HG03066 (cell line): ENCODE data around the gene SNX27.
A peak's percentile ranks its signal among the peaks of the same experiment; 100 is the strongest.
"Not testable (repeated sequence)": the region's sequence is repeated elsewhere in the genome, so short reads cannot be mapped to it uniquely, and the experiment has no call there.

Experiments used
- ATAC-seq: cut with Tn5 transposase; IDR thresholded peaks from one replicate; pipeline ENCODE4 v1.9.1; 2021; ENCODE audit warnings: low read depth; ENCODE audit not compliant: unreplicated experiment

The SNX27 gene

GRCh38 chr1:151602550-151602949, 9.3 kb upstream of the SNX27 start:
- ATAC-seq = not testable (repeated sequence)

DNA sequence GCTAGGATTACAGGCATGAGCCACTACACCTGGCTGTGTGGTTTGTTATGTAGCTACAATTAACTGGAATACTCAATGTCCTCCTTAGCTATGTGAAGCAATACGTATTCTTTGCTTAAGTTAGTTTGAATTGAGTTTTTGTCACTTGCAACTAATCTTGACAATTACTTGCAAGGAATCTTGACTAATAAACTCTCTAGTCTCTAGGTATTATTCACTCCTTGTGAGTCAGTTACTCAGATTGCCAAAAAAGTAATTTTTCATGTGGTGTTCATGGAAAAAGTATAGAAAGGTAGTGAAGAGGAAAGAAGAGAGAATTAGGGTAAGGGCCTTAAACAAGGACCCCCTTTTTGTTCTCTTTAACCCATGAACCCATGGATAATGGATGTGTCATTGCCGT, 7.6 kb upstream of the SNX27 start:
- ATAC-seq = no peak

DNA sequence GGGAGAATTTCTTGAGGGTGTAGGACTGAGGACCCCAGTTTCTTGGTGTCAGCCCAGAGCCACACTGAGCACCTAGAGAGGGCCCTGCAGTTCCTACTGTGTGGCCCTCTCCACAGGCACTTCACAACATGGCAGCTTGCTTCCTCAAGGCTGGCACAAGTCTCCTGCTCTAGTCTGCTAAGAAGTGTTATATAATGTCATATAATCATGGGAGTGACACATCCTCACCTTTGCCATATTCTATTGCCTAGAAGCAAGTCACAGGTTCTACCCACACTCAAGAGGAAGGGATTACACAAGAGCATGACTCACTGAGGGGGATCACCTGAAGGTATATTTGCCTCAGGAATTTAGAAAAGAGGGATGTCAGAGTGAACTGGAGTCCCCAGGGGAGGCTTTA, 5.5 kb upstream of the SNX27 start:
- no peak for ATAC-seq

GRCh38 chr1:151606857-151607256, 5.0 kb upstream of the SNX27 start:
- ATAC-seq = no peak

- ATAC-seq = no peak
Observed at GRCh38 chr1:151610142-151610541, 1.7 kb upstream of the SNX27 start.

DNA sequence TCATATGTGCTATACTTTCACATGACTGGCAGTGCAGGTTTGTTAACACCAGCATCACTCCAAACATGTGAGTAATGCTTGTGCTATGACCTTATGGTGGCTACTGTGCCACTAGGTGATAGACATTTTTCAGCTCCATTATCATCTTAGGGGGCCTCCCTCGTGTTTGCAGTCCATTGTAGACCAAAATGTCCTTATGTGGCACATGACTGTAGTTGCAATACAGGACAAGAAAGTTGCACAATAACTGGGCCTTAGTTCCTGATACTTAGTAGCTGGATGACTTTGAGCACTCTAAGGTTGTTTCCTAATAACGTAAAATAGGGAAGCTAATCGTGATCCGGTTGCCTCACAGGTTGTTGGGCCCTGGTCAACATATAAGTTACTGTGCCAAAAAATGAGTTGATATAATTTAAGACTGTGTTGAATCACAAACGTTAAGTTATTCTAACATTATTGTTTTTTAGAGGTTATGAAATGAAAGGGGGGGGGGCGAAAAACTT, 511 bp upstream of the SNX27 start:
- ATAC-seq = no peak

DNA sequence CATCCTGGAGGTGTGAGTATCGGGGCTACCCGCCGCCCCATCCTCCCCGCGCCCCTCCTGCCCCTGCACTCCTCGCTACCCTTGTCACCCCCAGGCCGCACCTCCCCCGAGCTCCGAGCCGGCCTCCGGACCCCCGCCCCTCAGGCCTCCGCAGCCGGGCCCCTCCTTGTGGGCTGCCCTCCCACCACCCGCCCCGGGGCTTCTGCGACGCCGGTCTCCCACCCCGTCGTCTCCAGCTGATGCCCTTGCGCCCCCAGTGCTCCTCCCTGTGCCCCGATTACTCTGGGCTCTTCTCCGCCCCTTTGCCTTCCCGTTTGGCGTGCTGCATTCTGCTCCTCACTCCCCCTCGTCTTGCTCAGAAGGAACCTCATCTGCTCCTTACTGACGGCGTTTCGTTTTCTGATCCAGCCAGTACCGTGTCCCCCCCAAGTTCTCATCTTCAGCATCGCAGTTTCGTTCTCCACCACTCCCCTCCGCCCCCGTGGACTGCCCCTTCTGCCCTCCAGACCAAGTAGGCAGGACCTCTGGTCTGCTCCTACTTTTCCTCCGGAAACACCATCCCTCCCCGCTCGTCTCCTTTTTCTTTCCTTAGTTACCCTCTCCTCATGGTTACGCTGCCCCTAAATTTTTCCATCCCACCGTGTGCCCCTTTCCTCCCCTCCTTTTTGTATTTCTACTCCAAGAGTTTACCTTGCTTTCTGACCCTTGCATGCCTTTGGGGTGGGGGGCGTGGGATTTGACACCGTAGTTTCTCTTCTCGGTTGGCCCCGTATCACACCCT, 841 bp downstream of the SNX27 start:
- ATAC-seq = peak; percentile 18

DNA sequence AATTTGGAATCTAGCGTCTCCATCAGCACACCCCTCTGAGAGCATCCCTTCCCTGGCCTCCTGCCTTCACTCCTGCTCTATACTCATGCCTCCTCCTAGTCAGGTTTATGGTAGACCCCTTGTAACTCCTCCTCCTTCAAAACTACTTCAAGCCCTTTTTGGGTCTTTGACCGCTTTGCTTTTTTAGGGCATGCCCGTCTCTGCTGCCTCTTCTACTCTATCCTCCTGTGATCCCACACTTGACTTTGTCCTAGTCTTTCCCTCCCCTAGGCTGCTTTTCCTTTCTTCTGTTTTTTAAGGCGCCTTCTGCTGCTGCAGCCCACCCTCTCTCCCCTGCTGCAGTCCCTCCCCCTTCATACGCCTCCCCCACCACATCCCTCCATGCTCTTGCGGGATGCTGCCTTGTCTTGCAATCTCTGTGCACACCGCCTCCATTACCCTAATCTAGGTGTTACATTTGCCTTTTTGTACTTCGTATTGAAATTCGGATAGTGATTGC, 1.5 kb downstream of the SNX27 start:
- no peak for ATAC-seq

GRCh38 chr1:151615711-151616504, 4.1 kb downstream of the SNX27 start:
- no peak for ATAC-seq

GRCh38 chr1:151616505-151616849, 4.6 kb downstream of the SNX27 start:
- no peak for ATAC-seq

- ATAC-seq = no peak
Observed at GRCh38 chr1:151618003-151618402, 6.2 kb downstream of the SNX27 start.

DNA sequence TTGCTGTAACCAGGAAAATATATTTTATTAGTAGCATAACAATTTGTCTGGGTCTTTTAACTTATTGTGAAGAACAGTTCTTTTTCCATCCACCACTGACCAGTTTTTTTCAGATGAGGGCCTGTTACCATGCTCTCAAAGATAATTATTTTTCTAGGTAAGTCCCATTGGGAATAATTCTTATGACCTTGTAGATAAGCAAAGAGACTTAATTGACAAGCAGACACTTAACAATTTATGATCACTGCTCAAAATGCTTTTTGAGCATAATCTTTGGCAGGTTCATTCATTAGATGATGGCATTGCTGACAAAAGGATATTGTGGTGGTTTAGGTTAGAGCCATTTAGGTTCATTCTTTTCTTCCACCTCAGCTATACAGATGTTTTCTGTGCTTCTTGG, 6.6 kb downstream of the SNX27 start:
- ATAC-seq = no peak

DNA sequence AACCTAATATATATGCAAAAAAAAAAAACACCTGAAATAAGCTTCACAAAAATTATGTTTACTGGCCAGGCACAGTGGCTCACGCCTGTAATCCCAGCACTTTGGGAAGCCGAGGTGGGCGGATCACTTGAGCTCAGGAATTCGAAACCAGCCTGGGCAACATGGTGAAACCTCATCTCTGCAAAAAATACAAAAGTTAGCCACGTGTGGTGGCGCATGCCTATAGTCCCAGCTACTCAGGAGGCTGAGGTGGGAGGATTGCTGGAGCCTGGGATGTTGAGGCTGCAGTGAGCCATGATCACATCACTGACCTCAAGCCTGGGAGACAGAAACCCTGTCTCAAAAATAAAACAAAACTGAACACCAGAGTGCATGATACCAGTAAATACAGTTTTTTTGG, 7.1 kb downstream of the SNX27 start:
- ATAC-seq = not testable (repeated sequence)

- no peak for ATAC-seq
Observed at GRCh38 chr1:151619489-151620093, 7.7 kb downstream of the SNX27 start.

DNA sequence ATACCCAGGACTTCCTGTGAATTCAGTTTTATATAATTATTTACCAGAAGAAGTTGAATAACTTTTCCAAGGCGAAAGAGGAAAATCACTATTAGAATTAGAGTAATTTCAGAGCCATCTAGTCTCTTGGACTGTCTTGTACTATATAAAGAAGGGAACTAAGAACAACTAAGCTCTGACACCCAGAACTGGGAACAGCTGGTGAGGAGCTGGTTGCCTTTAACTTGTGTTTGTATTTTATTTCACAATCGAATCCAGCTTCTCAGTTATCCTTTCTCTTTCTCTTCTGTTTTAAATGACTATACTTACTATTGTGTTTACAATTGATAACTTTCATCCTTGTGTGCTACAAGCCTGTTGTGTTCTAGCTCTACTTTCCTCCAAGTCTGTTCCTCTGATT, 8.4 kb downstream of the SNX27 start:
- ATAC-seq = no peak

DNA sequence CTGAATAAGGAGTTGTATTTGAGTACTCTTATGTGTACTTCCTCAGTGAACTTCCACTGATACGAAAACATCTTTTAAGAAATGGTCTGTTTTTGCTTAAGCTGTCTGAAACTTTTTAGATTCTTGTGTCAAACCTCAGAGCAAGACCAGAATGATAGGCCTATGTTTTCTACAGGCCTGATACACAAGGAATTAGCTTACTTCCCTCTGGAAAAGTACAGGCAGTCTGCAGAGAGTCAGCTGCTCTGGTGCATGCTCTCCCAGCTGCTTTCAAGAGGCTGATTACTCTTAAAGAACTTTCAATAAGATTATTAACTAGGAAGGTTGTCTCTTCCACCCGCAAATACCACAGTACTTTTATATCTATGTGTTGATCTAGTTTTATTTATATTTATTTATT, 9.5 kb downstream of the SNX27 start:
- ATAC-seq = no peak

DNA sequence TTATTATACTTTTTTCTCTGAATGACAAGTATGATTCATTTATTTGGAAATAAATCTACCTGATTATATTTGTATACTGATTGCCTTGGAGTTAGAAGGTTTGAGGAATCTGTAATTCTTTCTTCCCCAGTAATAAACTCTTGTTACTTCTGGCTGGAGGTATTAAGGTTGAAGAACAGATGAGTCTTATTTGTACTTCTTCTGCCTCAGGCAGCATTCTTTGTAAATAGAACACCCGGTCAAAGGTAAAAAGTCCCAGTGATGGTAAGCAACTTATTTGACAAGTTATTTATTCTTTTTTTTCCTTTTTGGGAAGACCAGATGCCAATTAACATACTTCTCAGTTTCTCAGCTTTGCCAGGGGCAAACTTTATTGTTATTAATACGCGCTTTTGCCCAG, 12.9 kb downstream of the SNX27 start:
- ATAC-seq = no peak

GRCh38 chr1:151626740-151627334, 15.0 kb downstream of the SNX27 start:
- ATAC-seq = no peak

DNA sequence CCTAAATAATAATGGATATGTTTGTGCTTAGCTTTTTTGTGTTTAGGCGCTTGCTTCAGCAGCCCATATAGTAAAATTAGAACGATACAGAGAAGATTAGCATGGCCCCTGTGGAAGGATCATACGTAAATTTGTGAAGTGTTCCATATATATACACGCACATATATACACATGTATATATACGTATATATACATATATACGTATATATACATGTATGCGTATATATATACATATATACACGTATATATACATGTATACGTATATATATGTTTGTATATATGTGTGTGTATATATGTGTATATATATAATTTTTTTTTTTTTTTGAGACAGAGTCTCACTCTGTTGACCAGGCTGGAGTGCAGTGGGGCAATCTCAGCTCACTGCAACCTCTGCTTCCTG, 17.4 kb downstream of the SNX27 start:
- ATAC-seq = no peak

- ATAC-seq = no peak
Observed at GRCh38 chr1:151635479-151636072, 23.7 kb downstream of the SNX27 start.
